ENCODE results near the gene CHRDL2.

GRCh38 chr11:74672956-74673692 lies 58.1 kb downstream of the CHRDL2 start:
- TF ChIP-seq POLR2A (IDR thresholded peaks at IDR 0.05) = no peak
- TF ChIP-seq, protein P1, sequence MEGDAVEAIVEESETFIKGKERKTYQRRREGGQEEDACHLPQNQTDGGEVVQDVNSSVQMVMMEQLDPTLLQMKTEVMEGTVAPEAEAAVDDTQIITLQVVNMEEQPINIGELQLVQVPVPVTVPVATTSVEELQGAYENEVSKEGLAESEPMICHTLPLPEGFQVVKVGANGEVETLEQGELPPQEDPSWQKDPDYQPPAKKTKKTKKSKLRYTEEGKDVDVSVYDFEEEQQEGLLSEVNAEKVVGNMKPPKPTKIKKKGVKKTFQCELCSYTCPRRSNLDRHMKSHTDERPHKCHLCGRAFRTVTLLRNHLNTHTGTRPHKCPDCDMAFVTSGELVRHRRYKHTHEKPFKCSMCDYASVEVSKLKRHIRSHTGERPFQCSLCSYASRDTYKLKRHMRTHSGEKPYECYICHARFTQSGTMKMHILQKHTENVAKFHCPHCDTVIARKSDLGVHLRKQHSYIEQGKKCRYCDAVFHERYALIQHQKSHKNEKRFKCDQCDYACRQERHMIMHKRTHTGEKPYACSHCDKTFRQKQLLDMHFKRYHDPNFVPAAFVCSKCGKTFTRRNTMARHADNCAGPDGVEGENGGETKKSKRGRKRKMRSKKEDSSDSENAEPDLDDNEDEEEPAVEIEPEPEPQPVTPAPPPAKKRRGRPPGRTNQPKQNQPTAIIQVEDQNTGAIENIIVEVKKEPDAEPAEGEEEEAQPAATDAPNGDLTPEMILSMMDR (IDR thresholded peaks at IDR 0.05) = no peak

Data from ovary (tissue), 3 donors.